Measurements from ENCODE around the gene MIPOL1.

The MIPOL1 gene

DNA sequence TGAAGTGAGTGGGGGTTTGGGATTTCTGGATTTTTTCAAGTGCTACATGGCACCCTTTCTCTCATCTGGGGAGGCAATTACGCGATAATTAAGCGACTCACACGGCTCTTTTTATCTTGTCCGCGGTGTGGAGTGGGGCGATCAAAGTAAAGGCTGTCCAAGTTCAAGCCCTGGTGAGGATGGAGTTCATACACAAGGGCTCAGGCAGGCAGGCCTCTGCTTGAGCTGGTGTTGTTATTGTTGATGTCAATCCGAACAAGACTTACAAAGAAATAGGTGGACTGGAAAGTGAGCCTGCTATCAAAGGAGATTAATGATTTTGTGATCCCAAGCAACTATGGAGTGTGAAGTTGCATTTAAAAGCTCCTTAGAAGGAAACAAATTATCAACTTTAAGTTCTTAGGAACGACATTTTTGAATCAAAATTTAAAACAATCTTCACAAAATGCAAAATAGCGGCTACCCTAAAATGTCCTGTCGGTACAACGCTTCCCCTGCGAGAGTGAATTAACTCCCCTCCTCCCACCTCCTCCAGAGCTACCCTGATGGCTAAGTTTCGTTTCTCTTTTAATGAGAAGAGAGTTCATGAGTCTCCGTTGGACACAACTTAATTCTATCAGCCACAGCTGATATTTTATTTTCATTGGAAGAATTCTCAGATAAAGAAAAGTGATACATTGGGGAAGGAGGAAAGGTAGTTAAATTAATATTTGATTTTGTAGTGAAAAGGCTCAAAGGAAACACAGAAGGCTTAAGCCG is 391.4 kb downstream of the MIPOL1 start:
- no peak for DNase-seq (ENCODE audit: insufficient read length)
- FAIRE-seq = no peak

DNA sequence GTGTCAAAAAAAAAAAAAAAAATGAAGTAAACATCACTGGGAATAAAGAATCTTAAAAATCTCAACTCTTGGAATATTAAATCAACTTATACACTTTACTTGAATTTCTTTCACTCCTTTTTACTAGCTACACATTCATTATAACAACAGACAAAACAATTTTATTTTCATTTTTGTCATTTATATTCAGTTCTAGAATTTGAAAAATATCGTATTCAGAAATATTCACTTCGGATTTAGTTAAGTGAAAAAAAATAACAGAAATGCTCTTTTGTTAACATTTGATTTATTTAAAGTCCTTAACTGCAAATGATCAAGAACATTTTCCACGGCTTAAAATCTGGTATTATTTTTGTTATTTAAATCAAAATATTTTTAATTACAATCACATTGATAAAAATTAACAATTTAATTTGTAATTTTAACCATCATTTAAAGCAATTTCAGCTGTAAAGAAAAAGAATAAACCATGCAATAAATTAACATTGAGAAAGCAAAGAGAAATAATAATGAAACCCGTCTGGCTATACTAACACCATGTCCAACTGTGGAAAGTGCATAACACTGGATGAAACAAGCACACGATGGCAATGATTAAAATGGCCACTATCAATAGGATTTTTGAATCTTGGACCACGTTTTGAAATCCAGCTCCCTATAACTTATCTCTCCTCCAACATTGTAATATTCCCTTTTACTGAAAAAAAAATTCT is 392.1 kb downstream of the MIPOL1 start:
- no peak for TF ChIP-seq POLR2AphosphoS5 (IDR thresholded peaks at IDR 0.05; ENCODE audit: low read depth, low read length)
- TF ChIP-seq POLR2A (IDR thresholded peaks at IDR 0.05; ENCODE audit: low read depth, low read length) = no peak
- TF ChIP-seq TAF1 (IDR thresholded peaks at IDR 0.05; ENCODE audit: borderline replicate concordance, low read depth, low read length) = no peak
- DNase-seq (ENCODE audit: insufficient read length) (no peak), FAIRE-seq (no peak)

More for the DNA sequence above, 391.4 kb downstream of the MIPOL1 start:
- no peak for TF ChIP-seq POLR2A (IDR thresholded peaks at IDR 0.05; ENCODE audit: low read depth, low read length)
- no peak for TF ChIP-seq POLR2AphosphoS5 (IDR thresholded peaks at IDR 0.05; ENCODE audit: low read depth, low read length)
- no peak for TF ChIP-seq TAF1 (IDR thresholded peaks at IDR 0.05; ENCODE audit: borderline replicate concordance, low read depth, low read length)

- FAIRE-seq (no peak), DNase-seq (ENCODE audit: insufficient read length) (no peak)
- TF ChIP-seq POLR2A (IDR thresholded peaks at IDR 0.05; ENCODE audit: low read depth, low read length) = no peak
- no peak for TF ChIP-seq POLR2AphosphoS5 (IDR thresholded peaks at IDR 0.05; ENCODE audit: low read depth, low read length)
- no peak for TF ChIP-seq TAF1 (IDR thresholded peaks at IDR 0.05; ENCODE audit: borderline replicate concordance, low read depth, low read length)
These were observed 392.8 kb downstream of the MIPOL1 start for GRCh38 chr14:37590428-37591139.

GRCh38 chr14:37591311-37591940 is 393.7 kb downstream of the MIPOL1 start:
- no peak for FAIRE-seq
- no peak for TF ChIP-seq TAF1 (IDR thresholded peaks at IDR 0.05; ENCODE audit: borderline replicate concordance, low read depth, low read length)
- no peak for TF ChIP-seq POLR2A (IDR thresholded peaks at IDR 0.05; ENCODE audit: low read depth, low read length)
- no peak for TF ChIP-seq POLR2AphosphoS5 (IDR thresholded peaks at IDR 0.05; ENCODE audit: low read depth, low read length)
- DNase-seq (ENCODE audit: insufficient read length) = no peak

DNA sequence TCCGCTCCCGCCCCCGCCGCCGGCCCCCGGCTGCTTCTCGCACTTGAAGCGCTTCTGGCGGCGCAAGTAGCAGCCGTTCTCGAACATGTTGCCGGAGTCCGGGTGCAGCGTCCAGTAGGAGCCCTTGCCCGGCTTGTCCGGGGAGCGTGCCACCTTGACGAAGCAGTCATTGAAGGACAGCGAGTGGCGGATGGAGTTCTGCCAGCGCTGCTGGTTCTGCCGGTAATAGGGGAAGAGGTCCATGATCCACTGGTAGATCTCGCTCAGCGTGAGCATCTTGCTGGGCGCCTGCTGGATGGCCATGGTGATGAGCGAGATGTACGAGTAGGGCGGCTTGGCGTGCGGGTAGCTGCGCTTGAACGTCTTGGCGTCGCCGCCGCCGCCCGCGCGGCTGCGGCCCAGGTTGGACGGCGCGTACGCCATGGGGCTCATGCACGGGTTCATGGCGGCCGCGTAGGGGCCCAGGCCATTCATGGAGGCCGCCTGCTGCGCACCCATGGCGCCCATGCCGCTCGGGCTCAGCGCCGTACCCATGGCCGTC is 394.3 kb downstream of the MIPOL1 start:
- no peak for FAIRE-seq
- no peak for DNase-seq (ENCODE audit: insufficient read length)
- TF ChIP-seq POLR2AphosphoS5 (IDR thresholded peaks at IDR 0.05; ENCODE audit: low read depth, low read length) (no peak), POLR2A (IDR thresholded peaks at IDR 0.05; ENCODE audit: low read depth, low read length) (no peak), TAF1 (IDR thresholded peaks at IDR 0.05; ENCODE audit: borderline replicate concordance, low read depth, low read length) (no peak)

DNA sequence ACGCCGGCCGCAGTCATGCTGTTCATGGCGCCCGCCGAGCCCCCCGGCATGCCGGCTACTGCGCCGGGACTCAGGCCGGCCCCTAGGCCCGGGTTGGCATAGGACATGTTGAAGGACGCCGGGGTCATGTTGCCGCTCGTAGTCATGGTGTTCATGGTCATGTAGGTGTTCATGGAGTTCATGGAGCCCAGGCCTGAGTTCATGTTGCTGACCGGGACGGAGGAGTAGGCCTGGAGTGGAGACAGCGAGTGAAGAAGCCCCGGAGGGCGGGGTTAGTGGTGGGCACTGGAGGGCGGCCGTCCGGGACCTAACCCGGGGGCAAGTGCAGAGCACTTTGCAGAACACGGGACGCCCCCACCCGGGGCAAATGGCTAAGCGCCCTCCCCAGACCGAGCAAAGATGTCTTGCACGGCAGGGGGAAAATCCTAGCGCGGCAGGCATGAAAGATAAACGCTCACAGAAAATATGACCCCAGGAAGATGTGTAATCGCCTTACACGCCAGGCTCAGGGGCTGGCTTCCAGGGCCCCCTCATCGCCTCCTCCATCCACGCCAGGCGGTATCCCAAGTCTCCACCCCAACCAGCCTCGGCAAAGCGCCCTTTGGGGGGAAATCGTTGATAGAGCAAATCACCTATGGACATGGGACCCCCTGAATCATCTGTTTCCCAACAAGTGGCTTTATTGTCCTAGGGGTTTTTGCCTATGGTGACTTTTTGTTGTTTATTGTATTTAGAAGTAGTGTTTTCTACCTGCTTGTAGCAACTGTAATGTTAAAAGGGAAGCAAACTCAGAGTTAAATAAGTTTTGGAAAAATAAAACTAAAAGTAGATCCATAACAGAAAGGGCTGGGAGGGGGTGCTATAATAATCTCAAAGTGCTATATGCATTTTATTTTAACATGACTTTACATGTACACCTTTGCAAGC is 395.0 kb downstream of the MIPOL1 start:
- FAIRE-seq (no peak), DNase-seq (ENCODE audit: insufficient read length) (no peak)

DNA sequence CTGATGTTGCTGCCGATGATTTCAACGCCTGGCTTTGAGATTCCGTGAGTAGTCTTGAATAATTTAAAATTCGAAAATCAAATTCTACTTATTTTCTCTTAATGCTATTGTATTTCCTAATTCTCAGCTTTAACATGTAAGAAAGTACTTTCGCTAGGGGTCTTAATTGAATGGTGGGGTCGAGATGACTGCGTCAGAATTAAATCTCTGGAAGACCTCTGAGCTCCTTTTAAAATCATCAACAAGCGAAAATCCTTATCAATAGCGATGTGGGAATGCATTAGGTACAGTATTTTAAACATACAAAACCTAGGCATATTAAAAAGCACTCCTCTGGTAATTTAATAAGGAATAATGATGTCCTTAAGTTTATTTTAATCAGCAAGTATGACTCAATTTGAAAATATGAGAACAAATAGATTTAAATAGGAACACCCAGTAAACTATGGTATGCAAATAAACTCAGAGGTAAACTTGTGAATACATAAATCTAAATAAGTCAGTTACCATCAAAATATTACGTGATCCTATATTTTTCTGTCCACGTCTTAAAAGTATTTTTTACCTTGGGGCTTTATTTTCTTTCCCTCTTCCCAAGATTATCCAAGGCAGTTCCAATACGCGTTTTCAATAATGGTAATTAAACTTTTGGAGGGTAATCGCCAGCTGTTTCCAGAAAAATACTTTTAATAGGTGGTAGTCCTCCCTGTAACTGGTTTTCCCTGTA is 395.9 kb downstream of the MIPOL1 start:
- FAIRE-seq = no peak
- DNase-seq (ENCODE audit: insufficient read length) = no peak
- TF ChIP-seq POLR2A (IDR thresholded peaks at IDR 0.05; ENCODE audit: low read depth, low read length) (no peak), TAF1 (IDR thresholded peaks at IDR 0.05; ENCODE audit: borderline replicate concordance, low read depth, low read length) (no peak), POLR2AphosphoS5 (IDR thresholded peaks at IDR 0.05; ENCODE audit: low read depth, low read length) (no peak)

More for the DNA sequence above, 395.0 kb downstream of the MIPOL1 start:
- TF ChIP-seq TAF1 (IDR thresholded peaks at IDR 0.05; ENCODE audit: borderline replicate concordance, low read depth, low read length) (no peak), POLR2A (IDR thresholded peaks at IDR 0.05; ENCODE audit: low read depth, low read length) (no peak), POLR2AphosphoS5 (IDR thresholded peaks at IDR 0.05; ENCODE audit: low read depth, low read length) (no peak)

- FAIRE-seq = no peak
- TF ChIP-seq POLR2A (IDR thresholded peaks at IDR 0.05; ENCODE audit: low read depth, low read length) (no peak), TAF1 (IDR thresholded peaks at IDR 0.05; ENCODE audit: borderline replicate concordance, low read depth, low read length) (no peak), POLR2AphosphoS5 (IDR thresholded peaks at IDR 0.05; ENCODE audit: low read depth, low read length) (no peak)
- DNase-seq (ENCODE audit: insufficient read length) = no peak
These were observed 396.7 kb downstream of the MIPOL1 start for GRCh38 chr14:37594238-37594970.
